H9 (cell line): Measurements from ENCODE around the gene WDR77. TPM values are rescaled to one million over a fixed set of nuclear protein-coding genes. Genes with fewer than 3 reads are reported as not detected.
A peak's percentile ranks its signal among the peaks of the same experiment; 100 is the strongest.

ENCODE experiments used
- DNase-seq: peaks from one replicate; pipeline ENCODE4 v3.0.0-alpha.2; 2017
- H2AFZ ChIP-seq: one replicate; pipeline ENCODE4 v1.6.1; 2013; ENCODE audit warnings: mild to moderate bottlenecking, low read length, control low read depth, moderate library complexity
- H2AK5ac ChIP-seq: 2 replicates; pipeline ENCODE4 v1.6.1; 2013; ENCODE audit warnings: low read length, control low read depth, mixed read lengths; ENCODE audit not compliant: insufficient read length
- H2BK120ac ChIP-seq: one replicate; pipeline ENCODE4 v1.6.1; 2013; ENCODE audit warnings: low read depth, mild to moderate bottlenecking, low read length, control low read depth, inconsistent platforms; ENCODE audit not compliant: poor library complexity, severe bottlenecking
- H2BK12ac ChIP-seq: 2 replicates; pipeline ENCODE4 v1.6.1; 2013; ENCODE audit warnings: low read length, control low read depth, mixed read lengths, low read depth; ENCODE audit not compliant: insufficient read length
- H2BK15ac ChIP-seq: 2 replicates; pipeline ENCODE4 v1.6.1; 2013; ENCODE audit warnings: low read depth, low read length, control low read depth
- H2BK20ac ChIP-seq: one replicate; pipeline ENCODE4 v1.6.1; 2013; ENCODE audit warnings: low read depth, mild to moderate bottlenecking, low read length, control low read depth, inconsistent platforms; ENCODE audit not compliant: poor library complexity, severe bottlenecking
- H2BK5ac ChIP-seq: 2 replicates; pipeline ENCODE4 v1.6.1; 2013; ENCODE audit warnings: low read length, control low read depth, mixed read lengths; ENCODE audit not compliant: insufficient read length
- H3K14ac ChIP-seq: 2 replicates; pipeline ENCODE4 v1.6.1; 2013; ENCODE audit warnings: low read length, control low read depth; ENCODE audit not compliant: insufficient read depth
- H3K18ac ChIP-seq: 2 replicates; pipeline ENCODE4 v1.6.1; 2013; ENCODE audit warnings: low read depth, mild to moderate bottlenecking, mixed read lengths, low read length, control low read depth; ENCODE audit not compliant: insufficient read length
- H3K23ac ChIP-seq: 2 replicates; pipeline ENCODE4 v1.6.1; 2013; ENCODE audit warnings: low read length, control low read depth, mixed read lengths, low read depth; ENCODE audit not compliant: insufficient read length
- H3K23me2 ChIP-seq: 2 replicates; pipeline ENCODE4 v1.6.1; 2013; ENCODE audit warnings: low read depth, mild to moderate bottlenecking, mixed read lengths, low read length, control low read depth; ENCODE audit not compliant: insufficient read length, poor library complexity, severe bottlenecking
- H3K27ac ChIP-seq: 2 replicates; pipeline ENCODE4 v1.5.1; 2013; ENCODE audit warnings: low read length, control low read depth, mixed read lengths, low read depth; ENCODE audit not compliant: insufficient read length
- H3K27me3 ChIP-seq: 2 replicates; pipeline ENCODE4 v1.6.1; 2013; ENCODE audit warnings: low read length, control low read depth, inconsistent platforms; ENCODE audit not compliant: insufficient read depth
- H3K4ac ChIP-seq: 2 replicates; pipeline ENCODE4 v1.6.1; 2013; ENCODE audit warnings: low read depth, mild to moderate bottlenecking, control low read depth, inconsistent platforms, low read length, moderate library complexity
- H3K4me1 ChIP-seq: 2 replicates; pipeline ENCODE4 v1.6.1; 2013; ENCODE audit warnings: low read length, control low read depth, inconsistent platforms; ENCODE audit not compliant: insufficient read depth
- H3K4me2 ChIP-seq: 2 replicates; pipeline ENCODE4 v1.6.1; 2013; ENCODE audit warnings: low read length, control low read depth, mixed read lengths; ENCODE audit not compliant: insufficient read length, insufficient read depth
- H3K56ac ChIP-seq: 2 replicates; pipeline ENCODE4 v1.6.1; 2013; ENCODE audit warnings: low read depth, mild to moderate bottlenecking, mixed read lengths, low read length, control low read depth; ENCODE audit not compliant: insufficient read length
- H3K79me1 ChIP-seq: 2 replicates; pipeline ENCODE4 v1.6.1; 2013; ENCODE audit warnings: low read depth, mild to moderate bottlenecking, moderate library complexity, low read length, control low read depth, inconsistent platforms; ENCODE audit not compliant: insufficient read depth, poor library complexity, severe bottlenecking
- H3K79me2 ChIP-seq: 2 replicates; pipeline ENCODE4 v1.6.1; 2013; ENCODE audit warnings: low read length, control low read depth, inconsistent platforms; ENCODE audit not compliant: insufficient read depth
- H3K9ac ChIP-seq: 2 replicates; pipeline ENCODE4 v1.6.1; 2013; ENCODE audit warnings: low read length, control low read depth, mixed read lengths; ENCODE audit not compliant: insufficient read length; ENCODE audit errors: extremely low read depth
- H3K9me3 ChIP-seq: one replicate; pipeline ENCODE4 v1.6.1; 2013; ENCODE audit warnings: low read depth, low read length, inconsistent platforms; ENCODE audit not compliant: control insufficient read depth
- H3T11ph ChIP-seq: one replicate; pipeline ENCODE4 v1.6.1; 2013; ENCODE audit warnings: mild to moderate bottlenecking, low read length, control low read depth, inconsistent platforms
- H4K20me1 ChIP-seq: one replicate; pipeline ENCODE4 v1.6.1; 2013; ENCODE audit not compliant: control insufficient read depth, insufficient read length, insufficient read depth
- H4K5ac ChIP-seq: 2 replicates; pipeline ENCODE4 v1.6.1; 2013; ENCODE audit warnings: low read depth, mild to moderate bottlenecking, mixed read lengths, low read length, control low read depth; ENCODE audit not compliant: insufficient read length
- H4K8ac ChIP-seq: replicated peaks from 2 replicates; pipeline ENCODE4 v1.6.1; 2013; ENCODE audit warnings: low read length, control low read depth, mixed read lengths, low read depth; ENCODE audit not compliant: insufficient read length
- H4K91ac ChIP-seq: 2 replicates; pipeline ENCODE4 v1.6.1; 2013; ENCODE audit warnings: low read depth, mild to moderate bottlenecking, moderate library complexity, mixed read lengths, low read length, control low read depth; ENCODE audit not compliant: insufficient read length
- H3K27ac Mint-ChIP-seq, 3 experiments: 2 replicates in 2 of 3; 3 replicates in 1 of 3; pipeline ENCODE4 v1.8.0; 2020 to 2021; ENCODE audit warnings: mixed read lengths in 3 of 3, mild to moderate bottlenecking in 1 of 3, moderate library complexity in 1 of 3
- H3K27me3 Mint-ChIP-seq: 2 replicates; pipeline ENCODE4 v1.8.0; 2021; ENCODE audit warnings: low read depth, mild to moderate bottlenecking, moderate library complexity, mixed read lengths
- H3K36me3 Mint-ChIP-seq, 3 experiments: 2 replicates in 2 of 3; 3 replicates in 1 of 3; pipeline ENCODE4 v1.8.0; 2020 to 2021; ENCODE audit warnings: low read depth in 3 of 3, mixed read lengths in 3 of 3; ENCODE audit not compliant: insufficient read depth in 1 of 3
- H3K4me1 Mint-ChIP-seq, 2 experiments: 2 replicates each; pipeline ENCODE4 v1.8.0; 2020; ENCODE audit warnings: mixed read lengths in 2 of 2
- H3K4me3 Mint-ChIP-seq, 2 experiments: 2 replicates in 1 of 2; 3 replicates in 1 of 2; pipeline ENCODE4 v1.8.0; 2020 to 2021; ENCODE audit warnings: mild to moderate bottlenecking in 2 of 2, mixed read lengths in 2 of 2, moderate library complexity in 1 of 2
- H3K9me3 Mint-ChIP-seq, 2 experiments: 2 replicates in 1 of 2; 3 replicates in 1 of 2; pipeline ENCODE4 v1.8.0; 2020; ENCODE audit warnings: mild to moderate bottlenecking in 2 of 2, mixed read lengths in 2 of 2, moderate library complexity in 1 of 2
- WGBS: extraction: QIAGEN DNeasy Blood & Tissue Kit; methylation state at CpG from one replicate; pipeline ENCODE4 v1.1.7; 2013; ENCODE audit warnings: missing lambda C conversion rate, low lambda C conversion rate, mixed read lengths; ENCODE audit not compliant: insufficient read length; ENCODE audit errors: extremely low coverage; 5-methylcytosine and 5-hydroxymethylcytosine counted together
- total RNA-seq: library from RNA; stranded (reverse); gene quantifications from 2 replicates; pipeline ENCODE4 v1.2.1, GENCODE V29; 2021
- TF ChIP-seq, protein P1 (sequence below): fragments of 200-600 bp; sonication (generic); conservative IDR thresholded peaks from 3 replicates; pipeline ENCODE4 v1.8.0; 2021; ENCODE audit warnings: antibody characterized with exemption, mild to moderate bottlenecking

Gene WDR77
- total RNA-seq, 1 experiment from 2014 or later: 70.9 TPM

DNA sequence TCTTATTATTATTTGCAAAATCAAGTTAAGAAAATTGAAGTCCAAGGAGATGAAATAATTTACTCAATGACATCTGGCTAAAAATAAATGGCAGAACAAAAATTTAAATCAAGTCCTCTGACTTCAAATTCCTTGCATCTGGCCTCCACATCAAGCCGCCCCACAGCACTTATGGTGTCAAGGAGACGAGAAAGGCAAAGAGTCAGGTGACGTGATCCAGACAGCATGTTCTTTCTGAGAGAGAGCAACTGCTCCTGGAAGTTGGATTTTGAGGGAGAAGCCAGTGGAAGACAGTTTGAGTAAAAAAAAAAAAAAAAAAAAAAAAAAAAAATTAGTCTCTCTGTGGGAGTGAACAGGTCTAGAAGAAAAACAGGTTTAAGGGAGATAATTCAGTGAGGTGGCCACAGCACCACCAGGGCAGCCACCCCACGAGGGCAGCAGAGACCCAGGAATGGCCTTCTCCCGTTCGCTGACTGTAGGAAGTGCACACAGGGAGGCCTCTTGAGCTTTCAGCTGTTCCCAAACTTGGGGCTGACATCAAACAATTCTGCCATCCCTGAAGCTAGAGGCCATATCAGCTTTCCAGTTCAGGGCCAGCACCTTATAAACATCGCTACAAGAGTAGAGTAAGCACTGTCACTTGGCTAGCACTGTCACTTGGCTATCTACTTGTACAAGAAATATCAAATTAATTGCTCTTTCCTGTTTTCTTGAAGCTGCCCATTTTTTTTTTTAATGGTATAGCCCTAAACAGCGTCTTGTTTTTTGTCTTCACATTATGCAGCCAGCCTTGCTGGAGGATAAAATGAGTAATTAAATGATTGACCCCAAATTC lies 32.5 kb upstream of the WDR77 start:
- Histone ChIP-seq H3K4me1 (no peaks in the 10 kb centered on the region), H3K4ac (no peak overlapping the region), H2AFZ (no peak overlapping the region), H2BK120ac (no peak overlapping the region), H3K79me2 (no peaks in the 10 kb centered on the region), H3T11ph (no peak overlapping the region), H3K9ac (no peak overlapping the region), H3K56ac (no peak overlapping the region), H3K23ac (no peak overlapping the region), H3K27ac (no peak overlapping the region), H4K5ac (no peak overlapping the region), H3K9me3 (no peaks in the 10 kb centered on the region), H2AK5ac (no peak overlapping the region), H4K20me1 (no peaks in the 10 kb centered on the region), H3K14ac (no peak overlapping the region), H3K79me1 (no peaks in the 10 kb centered on the region), H3K27me3 (no peaks in the 10 kb centered on the region), H3K18ac (no peak overlapping the region), H2BK12ac (no peak overlapping the region), H4K8ac (no peak overlapping the region), H2BK20ac (no peak overlapping the region), H3K23me2 (no peaks in the 10 kb centered on the region), H3K4me2 (no peak overlapping the region), H2BK15ac (no peak overlapping the region), H2BK5ac (no peak overlapping the region), H4K91ac (no peak overlapping the region)
- no CpG with 5 or more reads among the region's 8 CpGs for WGBS
- DNase-seq: peak; percentile 79
- no peaks in the 10 kb centered on the region for H3K9me3 Mint-ChIP-seq
- TF ChIP-seq, protein P1, sequence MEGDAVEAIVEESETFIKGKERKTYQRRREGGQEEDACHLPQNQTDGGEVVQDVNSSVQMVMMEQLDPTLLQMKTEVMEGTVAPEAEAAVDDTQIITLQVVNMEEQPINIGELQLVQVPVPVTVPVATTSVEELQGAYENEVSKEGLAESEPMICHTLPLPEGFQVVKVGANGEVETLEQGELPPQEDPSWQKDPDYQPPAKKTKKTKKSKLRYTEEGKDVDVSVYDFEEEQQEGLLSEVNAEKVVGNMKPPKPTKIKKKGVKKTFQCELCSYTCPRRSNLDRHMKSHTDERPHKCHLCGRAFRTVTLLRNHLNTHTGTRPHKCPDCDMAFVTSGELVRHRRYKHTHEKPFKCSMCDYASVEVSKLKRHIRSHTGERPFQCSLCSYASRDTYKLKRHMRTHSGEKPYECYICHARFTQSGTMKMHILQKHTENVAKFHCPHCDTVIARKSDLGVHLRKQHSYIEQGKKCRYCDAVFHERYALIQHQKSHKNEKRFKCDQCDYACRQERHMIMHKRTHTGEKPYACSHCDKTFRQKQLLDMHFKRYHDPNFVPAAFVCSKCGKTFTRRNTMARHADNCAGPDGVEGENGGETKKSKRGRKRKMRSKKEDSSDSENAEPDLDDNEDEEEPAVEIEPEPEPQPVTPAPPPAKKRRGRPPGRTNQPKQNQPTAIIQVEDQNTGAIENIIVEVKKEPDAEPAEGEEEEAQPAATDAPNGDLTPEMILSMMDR: peak; percentile 88
- H3K4me1 Mint-ChIP-seq: no peaks in the 10 kb centered on the region
- H3K36me3 Mint-ChIP-seq: no peaks in the 10 kb centered on the region
- H3K27me3 Mint-ChIP-seq: no peaks in the 10 kb centered on the region; the same call in 1 of the 2 replicates
- no peak overlapping the region; a peak in 1 of 7 replicates for H3K27ac Mint-ChIP-seq
- no peak overlapping the region for H3K4me3 Mint-ChIP-seq
